AG08396 (cell line): ENCODE results near the gene KCNJ8.
"Not testable (repeated sequence)": the region's sequence is repeated elsewhere in the genome, so short reads cannot be mapped to it uniquely, and the experiment has no call there.

Experiments
- DNase-seq: peaks from one replicate; pipeline ENCODE4 v3.0.0; 2012; ENCODE audit warnings: low spot score, mixed read lengths

KCNJ8 gene

DNA sequence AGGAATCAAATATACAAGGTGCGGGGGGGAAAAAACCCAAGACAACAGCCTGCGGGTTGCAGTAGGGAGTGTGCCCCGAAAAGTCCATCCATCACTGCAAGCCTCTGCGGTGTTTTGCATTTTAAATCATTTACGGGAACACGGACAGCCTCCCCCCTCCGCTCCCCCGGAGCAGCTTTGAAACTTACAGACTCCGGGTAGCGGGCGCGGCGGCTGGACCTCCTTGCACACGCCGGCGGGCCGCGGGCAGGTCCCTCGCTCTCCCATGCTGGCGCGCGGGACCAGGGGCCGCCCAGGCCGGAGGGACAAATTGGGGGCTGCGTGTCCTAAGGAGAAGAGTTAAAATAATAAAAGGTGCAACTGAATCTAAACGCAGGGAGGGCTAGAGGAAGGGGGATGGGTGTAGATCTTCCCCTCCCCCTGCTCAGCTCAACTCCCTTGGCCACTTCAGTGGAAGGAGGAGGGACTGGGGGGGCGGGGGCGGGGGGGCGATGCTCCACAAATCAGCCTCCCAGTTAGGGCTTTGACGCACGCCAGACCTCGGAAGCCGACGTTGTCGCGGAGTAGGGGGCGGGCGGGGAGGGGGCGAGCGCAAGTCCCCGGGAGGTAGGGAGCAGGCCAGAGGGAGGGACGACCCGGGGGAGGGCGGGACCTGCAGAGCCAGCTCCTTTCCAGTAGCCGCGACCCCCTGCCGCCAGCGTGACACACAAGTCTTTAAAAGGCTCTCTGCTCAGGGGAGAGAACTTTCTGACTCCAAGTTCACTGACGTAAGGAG, at the start of gene KCNJ8:
Gene KCNJ8 (minus strand): TSS at position 349 of the 775 bp plus-strand sequence. CDS start 1,090 bp downstream, outside the sequence.
- peak; percentile 53 for DNase-seq

DNA sequence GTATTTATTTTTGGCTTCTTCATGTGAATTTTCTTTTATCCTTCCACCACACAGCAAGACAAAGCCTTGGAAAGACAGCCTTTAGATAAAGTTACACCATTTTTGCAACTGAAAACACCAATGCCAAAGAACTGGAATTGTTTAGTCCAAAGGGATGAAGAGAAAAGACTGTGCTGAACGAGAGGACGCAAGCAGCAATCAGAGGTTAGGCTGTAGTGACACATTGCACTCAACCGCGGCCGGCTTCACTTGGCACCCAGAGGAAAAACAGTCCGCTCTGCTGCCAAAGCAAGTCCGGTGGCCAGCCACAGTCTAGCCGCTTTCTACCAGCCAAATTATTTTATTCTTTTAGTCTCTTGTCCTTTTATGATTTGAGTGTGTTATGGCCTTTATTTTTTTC, 49.1 kb upstream of the KCNJ8 start:
- DNase-seq: peak; percentile 5

DNA sequence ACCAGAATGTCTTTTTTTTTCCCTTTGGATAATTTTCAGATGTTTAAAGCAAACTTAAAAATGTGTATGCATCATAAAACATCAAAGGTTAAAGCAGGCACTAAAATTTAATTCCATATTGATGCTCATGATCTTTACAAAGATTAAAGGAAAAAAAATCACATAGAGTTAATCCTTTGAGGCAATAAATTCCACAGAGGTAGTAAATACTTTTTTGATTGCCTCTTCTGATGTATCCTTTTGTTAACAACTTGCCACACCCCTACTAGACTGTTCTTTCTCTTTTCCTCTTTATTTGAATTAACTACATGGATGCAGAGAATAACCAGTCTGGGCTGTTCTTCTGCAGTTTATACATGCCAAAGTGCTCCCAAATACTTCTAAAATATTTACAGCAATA, 45.2 kb upstream of the KCNJ8 start:
- no peak for DNase-seq

DNA sequence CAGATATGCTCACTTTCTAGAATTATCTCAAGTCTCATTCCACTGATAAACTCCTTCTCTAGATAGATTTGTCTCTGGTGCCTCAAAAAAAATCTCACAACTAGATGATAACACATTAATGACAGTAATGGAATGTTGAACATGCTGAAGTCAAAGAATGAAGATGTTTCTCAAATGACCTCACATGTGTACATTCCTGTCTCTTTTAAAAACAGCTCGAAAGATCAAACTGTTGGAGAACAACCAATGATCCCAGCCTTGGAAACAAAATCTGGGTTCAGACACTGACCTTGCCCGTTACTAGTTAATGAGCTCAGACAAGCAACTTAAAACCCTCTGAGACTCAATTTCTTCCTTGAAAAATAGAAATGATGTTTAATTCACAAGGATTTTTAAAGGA, 44.7 kb upstream of the KCNJ8 start:
- peak; percentile 18 for DNase-seq

DNA sequence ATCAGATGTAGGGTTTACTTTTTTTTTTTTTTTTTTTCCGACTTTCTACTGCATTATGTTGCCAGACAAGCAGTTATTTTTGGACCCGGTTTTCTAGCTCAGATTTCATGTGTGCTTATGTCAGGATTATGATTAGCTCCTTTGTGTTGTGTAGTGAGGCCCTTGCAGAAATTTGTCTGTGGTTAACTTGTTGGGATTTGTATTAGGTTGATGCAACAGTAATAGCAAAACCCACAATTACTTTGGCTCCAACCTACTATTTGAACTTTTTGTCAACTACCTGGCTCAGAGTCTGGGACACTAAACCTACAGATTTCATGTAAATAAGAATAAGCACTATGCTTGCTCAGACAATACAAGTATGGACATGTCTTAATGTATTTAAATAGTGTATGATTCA, 44.1 kb upstream of the KCNJ8 start:
- DNase-seq: peak; percentile 10

DNA sequence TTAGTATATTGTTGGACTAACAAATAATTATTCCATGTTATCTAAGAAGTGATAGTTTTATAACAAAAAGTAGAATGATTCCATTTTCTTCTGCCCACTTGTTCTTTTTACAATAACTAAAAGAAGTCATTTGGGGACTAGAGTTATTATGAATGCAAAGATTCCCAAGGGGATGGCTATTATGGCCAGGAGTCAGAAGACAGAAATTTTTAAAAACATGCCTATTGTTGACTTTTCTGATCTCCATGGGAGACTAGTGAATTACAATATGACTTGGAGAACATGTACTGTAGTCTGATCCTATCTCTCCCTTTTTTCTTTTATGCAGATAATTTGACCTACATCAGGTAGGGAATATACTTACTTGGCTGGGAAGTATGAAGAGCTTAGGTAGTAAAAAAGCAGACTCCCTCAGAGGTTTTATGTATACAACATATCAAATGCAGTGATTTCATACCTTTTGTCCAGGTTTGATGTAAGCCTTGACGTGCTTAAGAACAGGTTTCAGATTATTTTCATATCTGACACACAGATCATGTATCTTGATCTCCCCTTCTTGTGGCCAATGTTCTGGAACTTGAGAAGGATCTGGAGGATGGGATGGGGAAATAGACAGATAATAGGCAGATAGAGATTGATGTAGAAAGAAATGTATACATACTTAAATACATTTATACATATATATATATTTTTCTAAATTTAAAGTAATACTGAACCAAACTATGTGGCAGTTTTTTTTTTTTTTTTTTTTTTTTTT, 41.0 kb upstream of the KCNJ8 start:
- DNase-seq: no peak

DNA sequence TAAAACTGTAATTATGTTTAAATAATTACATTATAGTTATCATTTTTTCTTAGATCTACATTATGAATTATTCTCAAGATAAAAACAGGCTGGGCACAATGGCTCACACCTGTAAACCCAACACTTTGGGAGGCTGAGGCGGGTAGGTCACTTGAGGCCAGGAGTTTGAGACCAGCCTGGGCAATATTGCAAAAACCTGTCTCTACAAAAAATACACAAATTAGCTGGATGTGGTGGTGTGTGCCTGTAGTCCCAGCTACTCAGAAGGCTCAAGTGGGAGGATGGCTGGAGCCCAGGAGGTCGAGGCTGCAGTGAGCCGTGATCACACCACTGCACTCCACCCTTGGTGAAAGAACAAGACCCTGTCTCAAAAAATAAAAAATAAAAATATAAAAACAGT, 40.3 kb upstream of the KCNJ8 start:
- DNase-seq: no peak

DNA sequence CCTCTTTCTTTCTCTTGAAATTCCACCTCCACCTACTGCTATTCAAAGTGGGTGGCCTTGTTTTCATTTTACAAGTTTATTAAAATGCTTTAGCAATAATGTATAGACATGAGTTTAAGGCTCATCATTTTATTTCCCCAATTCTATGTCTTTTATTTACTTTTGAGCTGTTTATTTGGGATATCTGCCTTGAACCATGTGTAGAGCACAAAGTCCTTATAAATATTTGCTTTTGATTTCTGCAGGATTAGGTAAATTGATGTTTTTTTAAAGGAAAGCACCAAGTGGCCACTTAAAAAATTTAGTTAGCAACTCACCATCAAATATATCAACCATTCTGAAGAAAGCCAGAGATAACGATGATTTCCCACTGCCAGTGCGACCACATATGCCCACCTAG, 39.8 kb upstream of the KCNJ8 start:
- DNase-seq: no peak

DNA sequence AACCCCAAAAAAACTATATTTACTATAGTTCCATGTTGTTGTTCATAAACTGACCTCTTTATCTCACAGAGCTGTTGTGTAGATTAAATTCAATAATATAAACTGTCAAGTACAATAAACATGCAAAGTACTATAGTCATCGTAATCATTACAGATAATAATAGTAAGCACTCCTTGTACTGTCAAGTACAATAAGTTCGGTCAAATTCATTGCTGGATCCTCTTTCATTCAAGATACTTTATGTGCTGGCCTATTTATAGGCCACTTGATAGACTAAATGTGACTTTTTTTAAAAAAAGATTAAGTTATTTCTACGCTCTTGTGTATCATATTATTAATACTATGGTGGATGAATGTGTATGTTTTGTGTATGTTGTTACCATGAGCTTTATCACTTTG, 39.2 kb upstream of the KCNJ8 start:
- DNase-seq: no peak

DNA sequence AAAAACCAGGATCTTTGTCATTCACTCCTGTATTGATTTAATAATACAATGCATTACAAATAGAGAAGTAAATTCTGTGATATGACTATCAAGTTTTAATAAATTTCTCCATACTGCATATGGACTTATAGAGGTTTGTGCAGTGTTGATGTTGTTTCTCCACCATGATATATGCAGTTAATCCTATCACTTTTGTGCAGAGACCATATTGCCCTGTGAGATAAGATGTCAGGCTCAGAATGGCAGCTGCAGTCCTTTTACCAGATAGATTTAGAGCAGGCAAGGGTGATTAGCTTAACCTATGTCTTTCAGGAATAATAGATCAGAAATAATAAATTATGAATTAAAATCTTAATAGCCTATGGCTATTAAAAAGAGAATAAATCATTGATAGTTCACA, 38.6 kb upstream of the KCNJ8 start:
- DNase-seq: no peak

DNA sequence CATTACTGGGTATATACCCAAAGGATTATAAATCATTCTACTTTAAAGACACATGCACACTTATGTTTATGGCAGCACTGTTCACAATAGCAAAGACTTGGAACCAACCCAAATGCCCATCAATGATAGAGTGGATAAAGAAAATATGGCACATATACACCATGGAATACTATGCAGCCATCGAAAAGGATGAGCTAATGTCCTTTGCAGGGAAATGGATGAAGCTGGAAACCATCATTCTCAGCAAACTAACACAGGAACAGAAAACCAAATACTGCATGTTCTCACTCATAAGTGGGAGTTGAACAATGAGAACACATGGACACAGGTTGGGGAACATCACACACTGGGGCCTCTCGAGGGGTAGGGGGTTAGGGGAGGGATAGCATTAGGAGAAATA, 37.8 kb upstream of the KCNJ8 start:
- not testable (repeated sequence) for DNase-seq

DNA sequence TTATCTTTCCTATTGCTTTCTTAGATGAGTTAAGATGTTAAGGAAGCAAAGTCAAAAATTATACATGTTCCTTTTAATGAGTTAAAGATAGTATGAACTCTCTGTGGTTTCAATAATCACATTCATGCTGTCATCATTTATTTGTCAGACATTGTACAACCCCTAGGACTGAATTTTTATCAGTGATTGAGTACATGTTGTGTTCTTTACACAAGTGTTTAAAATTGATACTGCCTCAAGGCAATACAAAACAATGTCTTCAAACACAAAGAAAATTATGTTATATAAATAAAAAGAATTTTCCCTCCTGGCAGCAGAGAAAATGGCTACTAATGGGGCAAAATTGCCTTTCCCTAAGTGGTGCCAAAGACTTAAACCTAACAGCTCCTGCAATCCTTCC, 34.6 kb upstream of the KCNJ8 start:
- DNase-seq: no peak

DNA sequence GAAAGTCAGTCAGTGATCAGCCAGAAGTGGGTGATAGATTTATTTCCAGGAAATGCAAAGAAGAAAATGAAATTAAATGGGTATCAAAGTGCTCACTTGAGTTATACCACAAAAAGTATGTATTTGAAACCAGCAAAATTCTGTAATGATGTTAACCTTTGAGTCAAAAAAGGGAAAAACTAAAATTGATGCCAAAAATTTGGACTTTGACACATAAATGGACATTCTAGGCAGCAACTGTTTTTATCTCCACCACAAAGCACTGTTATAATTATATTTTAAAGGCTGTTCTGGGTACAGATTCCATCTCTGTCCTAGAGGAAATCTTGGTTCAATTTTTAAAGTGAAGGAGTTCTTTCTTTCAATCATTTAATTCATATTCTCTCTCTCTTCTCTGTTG, 31.7 kb upstream of the KCNJ8 start:
- DNase-seq: no peak

DNA sequence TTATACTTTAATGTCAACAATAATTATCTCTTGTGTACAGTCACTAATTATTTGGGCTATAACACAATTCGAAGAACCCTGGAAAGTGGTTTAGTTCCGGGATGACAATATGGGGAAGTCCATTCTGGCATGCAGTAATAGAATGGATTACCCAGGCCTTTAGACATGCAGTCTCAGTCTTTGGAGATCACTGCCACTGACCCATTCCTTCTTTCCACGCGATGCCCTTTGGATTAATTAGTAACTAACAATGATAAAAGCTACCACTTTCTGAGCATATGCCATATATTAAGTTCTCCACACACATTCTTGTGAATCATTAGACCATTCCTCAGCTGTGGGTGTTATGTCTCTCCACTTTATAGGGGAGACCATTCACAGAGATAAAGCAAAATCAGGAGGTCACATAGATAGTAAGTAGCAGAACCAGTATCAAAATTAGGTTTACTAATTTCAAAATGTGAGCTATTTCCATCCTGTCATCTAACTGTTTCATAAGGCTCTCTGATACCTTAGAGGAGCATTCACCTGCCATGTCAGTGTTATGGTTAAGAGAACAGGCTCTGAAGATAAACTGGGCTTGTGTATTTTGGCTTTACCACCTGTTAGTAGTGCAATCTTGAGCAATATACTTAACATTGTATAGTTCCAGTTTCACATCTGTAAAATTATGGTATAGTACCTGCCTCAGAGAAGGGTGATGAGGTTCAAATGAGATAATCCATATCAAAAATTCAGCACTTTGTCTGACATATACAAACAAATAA, 27.2 kb upstream of the KCNJ8 start:
- no peak for DNase-seq

DNA sequence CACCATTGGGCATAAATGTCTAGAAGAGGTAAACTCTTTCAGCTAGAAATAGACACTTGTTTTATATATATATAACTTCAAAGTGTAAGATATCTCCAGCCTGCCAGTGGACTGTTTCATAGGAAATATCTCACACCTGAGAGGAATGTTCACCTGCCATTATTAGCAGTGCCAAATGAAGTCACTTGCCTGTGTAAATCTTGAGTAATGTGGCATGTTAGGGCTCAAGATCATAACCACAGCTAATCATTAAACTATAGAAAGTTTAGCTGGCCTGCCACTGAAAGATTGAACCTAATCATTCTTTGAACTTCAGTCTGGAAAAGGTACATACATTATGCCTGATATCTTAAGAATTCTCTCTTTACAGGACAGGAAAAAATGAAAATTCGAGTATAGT, 25.5 kb upstream of the KCNJ8 start:
- DNase-seq: no peak

DNA sequence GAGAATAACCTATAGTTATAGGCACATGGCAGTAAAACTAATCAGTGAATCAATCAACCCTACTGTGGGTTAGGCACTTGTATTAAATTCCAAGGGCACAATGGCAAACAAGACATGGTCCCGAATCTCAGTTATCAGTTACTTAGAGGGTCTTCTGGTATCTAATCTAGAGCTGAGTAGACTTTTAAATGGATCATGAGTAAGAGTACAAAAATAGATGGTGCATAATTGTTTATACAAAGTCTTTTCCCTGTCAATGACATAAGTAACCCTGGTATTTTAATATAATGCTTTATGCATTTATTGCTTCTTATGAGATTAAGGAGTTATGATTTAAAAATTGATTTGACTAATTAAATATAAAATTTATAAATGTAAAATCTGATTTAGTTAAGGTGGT, 23.0 kb upstream of the KCNJ8 start:
- no peak for DNase-seq

DNA sequence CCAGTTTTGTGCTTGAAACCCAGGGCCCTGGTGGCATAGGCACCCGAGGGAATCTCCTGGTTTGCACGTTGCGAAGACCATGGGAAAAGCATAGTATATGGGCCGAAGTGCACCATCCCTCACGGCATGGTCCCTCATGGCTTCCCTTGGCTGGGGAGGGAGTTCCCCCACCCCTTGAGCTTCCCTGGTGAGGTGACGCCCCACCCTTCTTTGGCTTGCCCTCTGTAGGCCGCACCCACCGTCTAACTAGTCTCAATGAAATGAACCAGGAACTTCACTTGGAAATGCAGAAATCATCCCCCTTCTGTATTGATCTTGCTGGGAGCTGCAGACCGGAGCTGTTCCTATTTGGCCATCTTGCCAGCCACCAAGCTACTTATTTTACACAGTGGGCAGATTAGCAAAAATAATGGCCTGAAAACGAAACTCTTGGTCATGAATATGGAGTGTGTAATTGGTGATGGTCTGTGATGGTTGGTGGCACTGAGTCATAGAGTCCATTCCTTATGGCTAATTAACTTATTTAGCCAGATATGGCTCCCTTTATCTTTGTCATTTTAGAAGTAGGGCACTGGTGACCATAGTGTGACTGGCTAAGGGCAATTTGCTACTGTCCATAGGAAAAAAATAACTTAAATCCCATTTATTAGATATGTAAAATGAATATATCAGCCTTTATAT, 21.3 kb upstream of the KCNJ8 start:
- DNase-seq: no peak

DNA sequence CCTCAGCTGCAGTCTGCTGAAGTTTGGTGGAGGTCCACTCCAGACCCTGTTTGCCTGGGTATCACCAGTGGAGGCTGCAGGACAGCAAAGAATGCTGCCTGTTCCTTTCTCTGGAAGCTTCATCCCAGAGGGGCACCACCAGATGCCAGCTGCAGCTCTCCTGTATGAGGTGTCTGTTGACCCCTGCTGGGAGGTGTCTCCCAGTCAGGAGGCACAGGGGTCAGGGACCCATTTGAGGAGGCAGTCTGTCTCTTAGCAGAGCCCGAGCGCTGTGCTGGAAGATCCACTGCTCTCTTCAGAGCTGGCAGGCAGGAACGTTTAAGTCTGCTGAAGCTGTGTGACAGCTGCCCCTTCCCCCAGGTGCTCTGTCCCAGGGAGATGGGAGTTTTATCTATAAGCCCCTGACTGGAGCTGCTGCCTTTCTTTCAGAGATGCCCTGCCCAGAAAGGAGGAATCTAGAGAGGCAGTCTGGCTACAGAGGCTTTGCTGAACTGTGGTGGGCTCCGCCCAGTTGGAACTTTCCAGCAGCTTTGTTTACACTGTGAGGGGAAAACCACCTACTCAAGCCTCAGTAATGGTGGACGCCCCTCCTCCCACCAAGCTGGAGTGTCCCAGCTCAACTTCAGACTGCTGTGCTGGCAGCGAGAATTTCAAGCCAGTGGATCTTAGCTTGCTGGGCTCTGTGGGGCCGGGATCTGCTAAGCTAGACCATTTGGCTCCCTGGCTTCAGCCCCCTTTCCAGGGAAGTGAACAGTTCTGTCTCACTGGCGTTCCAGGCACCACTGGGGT, 20.5 kb upstream of the KCNJ8 start:
- DNase-seq: not testable (repeated sequence)

DNA sequence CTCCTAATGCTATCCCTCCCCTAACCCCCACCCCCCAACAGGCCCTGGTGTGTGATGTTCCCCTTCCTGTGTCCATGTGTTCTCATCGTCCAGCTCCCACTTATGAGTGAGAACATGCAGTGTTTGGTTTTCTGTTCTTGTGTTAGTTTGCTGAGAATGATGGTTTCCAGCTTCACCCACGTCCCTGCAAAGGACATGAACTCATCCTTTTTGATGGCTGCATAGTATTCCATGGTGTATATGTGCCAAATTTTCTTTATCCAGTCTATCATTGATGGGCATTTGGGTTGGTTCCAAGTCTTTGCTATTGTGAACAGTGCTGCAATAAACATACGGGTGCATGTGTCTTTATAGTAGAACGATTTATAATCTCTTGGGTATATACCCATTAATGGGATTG, 15.2 kb upstream of the KCNJ8 start:
- not testable (repeated sequence) for DNase-seq

DNA sequence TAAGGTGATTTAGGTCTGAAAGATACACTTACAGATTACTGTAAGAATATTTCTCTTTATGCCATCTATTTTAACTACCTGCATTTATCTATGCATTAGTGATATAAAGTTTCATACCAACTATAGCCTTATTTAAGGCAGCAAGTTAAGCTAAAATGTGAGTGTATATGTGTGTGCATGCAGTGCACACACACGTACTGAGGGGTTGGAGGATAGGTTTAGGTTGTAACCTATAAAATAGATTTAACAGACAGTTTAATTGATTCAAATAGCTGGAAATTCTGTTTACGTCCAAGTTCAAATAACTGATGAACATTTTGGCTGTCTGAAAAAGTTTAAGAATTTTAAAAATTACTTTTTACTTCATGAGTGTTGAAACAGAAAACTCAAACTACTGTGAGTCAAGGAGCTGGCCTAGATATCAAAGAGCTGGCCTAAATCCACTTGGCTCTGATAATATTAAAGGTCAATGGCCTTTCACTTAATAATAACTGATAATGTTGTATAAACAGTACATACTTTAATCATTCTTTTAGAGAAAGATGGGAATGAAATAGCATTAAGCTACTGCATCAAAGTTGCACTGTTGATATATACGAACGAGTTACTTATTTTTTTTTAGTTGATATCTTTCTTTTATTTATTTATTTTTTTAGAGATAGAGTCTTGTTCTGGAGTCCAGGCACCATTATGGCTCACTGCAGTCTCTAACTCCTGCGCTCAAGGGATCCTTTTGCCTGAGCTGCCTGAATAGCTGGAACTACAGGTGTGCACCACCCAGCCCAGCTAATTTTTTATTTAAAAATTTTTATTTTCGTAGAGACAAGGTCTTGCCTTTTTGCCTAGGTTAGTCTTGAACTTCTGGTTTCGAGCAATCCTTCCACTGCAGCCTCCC, 13.8 kb upstream of the KCNJ8 start:
- DNase-seq: no peak
